ENCODE data around the gene RNF34. TPM values are rescaled to one million over a fixed set of nuclear protein-coding genes. Genes with fewer than 3 reads are reported as not detected.

Gene RNF34
- total RNA-seq, 1 experiment from 2014 or later, result 53.6 TPM

GRCh38 chr12:121453629-121454028, 53.7 kb downstream of the RNF34 start:
- no peak for DNase-seq (ENCODE audit: low spot score)
- no peak for TF ChIP-seq ZNF121 (CRISPR knock-in tag; IDR thresholded peaks at IDR 0.05)
- no peak for TF ChIP-seq CREM (CRISPR knock-in tag; IDR thresholded peaks at IDR 0.05)
- no peak for TF ChIP-seq TEAD4 (CRISPR knock-in tag; IDR thresholded peaks at IDR 0.05)
- TF ChIP-seq STAT6 (CRISPR knock-in tag; conservative IDR thresholded peaks at IDR 0.05; ENCODE audit: low read depth), result no peak
- no peak for TF ChIP-seq ELF4 (CRISPR knock-in tag; IDR thresholded peaks at IDR 0.05; ENCODE audit: low read depth)
- no peak for TF ChIP-seq ZNF317 (CRISPR knock-in tag; IDR thresholded peaks at IDR 0.05; ENCODE audit: borderline replicate concordance, low read depth)
- ATAC-seq, result peak; percentile 32; the same call in 1 of the 2 replicates
- Mint-ChIP-seq H3K4me3 (no peak overlapping the region), H3K27ac (peak overlapping the region; percentile 87), H3K4me1 (peaks cover 28% of the 10 kb centered on the region), H3K9me3 (no peaks in the 10 kb centered on the region), H3K36me3 (peaks cover 16% of the 10 kb centered on the region), H3K27me3 (ENCODE audit: low read depth) (no peaks in the 10 kb centered on the region)
- ChIA-PET CTCF (interaction anchor here (1.5 to 8.7 kb wide), 4 partner anchors 10 to 215 kb away, joined by 3 to 71 read pairs (median 6); no protein-coding TSS in a partner anchor), POLR2A (interaction anchor here (0.6 kb wide), 1 partner anchor 132 kb away, joined by 5 read pairs; no protein-coding TSS in a partner anchor)

- Mint-ChIP-seq H3K4me3 (no peak overlapping the region), H3K4me1 (peaks cover 27% of the 10 kb centered on the region), H3K9me3 (0 out of 2 replicates have a peak, but pooled peaks cover 7% of the 10 kb centered on the region), H3K27me3 (ENCODE audit: low read depth) (no peaks in the 10 kb centered on the region), H3K36me3 (peaks cover 22% of the 10 kb centered on the region), H3K27ac (peak overlapping the region; percentile 66)
- ATAC-seq (no peak), DNase-seq (ENCODE audit: low spot score) (no peak)
- TF ChIP-seq HMGXB4 (CRISPR knock-in tag; IDR thresholded peaks at IDR 0.05) (no peak), GTF2I (CRISPR knock-in tag; conservative IDR thresholded peaks at IDR 0.05) (no peak)
- TF ChIP-seq, protein P1, sequence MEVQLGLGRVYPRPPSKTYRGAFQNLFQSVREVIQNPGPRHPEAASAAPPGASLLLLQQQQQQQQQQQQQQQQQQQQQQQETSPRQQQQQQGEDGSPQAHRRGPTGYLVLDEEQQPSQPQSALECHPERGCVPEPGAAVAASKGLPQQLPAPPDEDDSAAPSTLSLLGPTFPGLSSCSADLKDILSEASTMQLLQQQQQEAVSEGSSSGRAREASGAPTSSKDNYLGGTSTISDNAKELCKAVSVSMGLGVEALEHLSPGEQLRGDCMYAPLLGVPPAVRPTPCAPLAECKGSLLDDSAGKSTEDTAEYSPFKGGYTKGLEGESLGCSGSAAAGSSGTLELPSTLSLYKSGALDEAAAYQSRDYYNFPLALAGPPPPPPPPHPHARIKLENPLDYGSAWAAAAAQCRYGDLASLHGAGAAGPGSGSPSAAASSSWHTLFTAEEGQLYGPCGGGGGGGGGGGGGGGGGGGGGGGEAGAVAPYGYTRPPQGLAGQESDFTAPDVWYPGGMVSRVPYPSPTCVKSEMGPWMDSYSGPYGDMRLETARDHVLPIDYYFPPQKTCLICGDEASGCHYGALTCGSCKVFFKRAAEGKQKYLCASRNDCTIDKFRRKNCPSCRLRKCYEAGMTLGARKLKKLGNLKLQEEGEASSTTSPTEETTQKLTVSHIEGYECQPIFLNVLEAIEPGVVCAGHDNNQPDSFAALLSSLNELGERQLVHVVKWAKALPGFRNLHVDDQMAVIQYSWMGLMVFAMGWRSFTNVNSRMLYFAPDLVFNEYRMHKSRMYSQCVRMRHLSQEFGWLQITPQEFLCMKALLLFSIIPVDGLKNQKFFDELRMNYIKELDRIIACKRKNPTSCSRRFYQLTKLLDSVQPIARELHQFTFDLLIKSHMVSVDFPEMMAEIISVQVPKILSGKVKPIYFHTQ (CRISPR knock-in tag; IDR thresholded peaks at IDR 0.05), result no peak
- ChIA-PET POLR2A (no interaction called here), CTCF (interaction anchor here (1.2 to 8.7 kb wide), 3 partner anchors 11 to 39 kb away, joined by 3 to 71 read pairs (median 7); no protein-coding TSS in a partner anchor)
These were observed 55.0 kb downstream of the RNF34 start for GRCh38 chr12:121454921-121455320.

DNA sequence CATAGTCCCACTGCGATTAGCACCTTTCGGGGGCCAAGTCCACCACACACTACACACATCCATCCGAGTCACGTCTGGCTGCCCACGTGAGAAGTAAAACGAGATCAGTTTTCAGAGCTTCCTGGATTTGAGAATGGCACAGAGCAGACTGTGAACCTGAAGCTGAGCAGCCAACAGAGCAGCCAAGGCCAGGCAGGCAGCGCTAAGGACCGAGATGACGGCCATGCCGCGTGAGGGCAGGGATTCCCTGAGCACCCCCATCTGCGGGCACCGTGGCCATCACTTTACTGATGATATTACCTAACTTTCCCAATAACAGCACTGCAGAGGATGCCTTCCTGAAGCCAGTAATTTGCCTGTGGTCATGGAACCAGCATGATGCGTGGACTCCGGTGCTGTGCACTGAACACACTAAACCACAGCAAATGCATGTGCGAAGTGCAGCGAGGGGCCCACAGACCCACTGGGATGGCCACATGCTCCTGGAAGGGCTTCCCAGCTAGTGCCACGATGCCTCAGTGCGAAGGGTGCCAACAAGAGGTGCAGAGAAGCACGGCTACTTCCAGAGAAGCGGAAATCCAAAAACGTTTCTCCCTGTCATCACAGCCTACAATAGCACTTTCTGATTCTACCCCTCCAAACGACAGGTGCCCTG, 56.0 kb downstream of the RNF34 start:
- Mint-ChIP-seq H3K4me1 (peaks cover 27% of the 10 kb centered on the region), H3K27me3 (ENCODE audit: low read depth) (no peaks in the 10 kb centered on the region), H3K9me3 (0 out of 2 replicates have a peak, but pooled peaks cover 9% of the 10 kb centered on the region), H3K27ac (peak overlapping the region; percentile 77), H3K4me3 (no peak overlapping the region), H3K36me3 (peaks cover 26% of the 10 kb centered on the region)
- ChIA-PET CTCF (interaction anchor here (1.2 to 8.7 kb wide), 2 partner anchors 12 to 38 kb away, joined by 3 to 71 read pairs; no protein-coding TSS in a partner anchor), POLR2A (no interaction called here)
- TF ChIP-seq IRF1 (CRISPR knock-in tag; IDR thresholded peaks at IDR 0.05) (no peak), FOXK1 (CRISPR knock-in tag; IDR thresholded peaks at IDR 0.05) (no peak), MLX (CRISPR knock-in tag; IDR thresholded peaks at IDR 0.05) (no peak)
- ATAC-seq, result no peak
- DNase-seq (ENCODE audit: low spot score), result no peak

Measured in WTC11 (cell line).